Vagina (tissue), 2 donors: ENCODE measurements around the gene ERCC8.

Experiments
- CTCF ChIP-seq, 3 experiments: fragments of 450-650 bp in 2 of 3; fragments of 200-600 bp in 1 of 3; sonication (generic) in 1 of 3; IDR thresholded peaks; one replicate each; pipeline ENCODE4 v1.5.1; 2017 to 2019; ENCODE audit warnings: antibody characterized with exemption in 3 of 3, mild to moderate bottlenecking in 2 of 3, moderate library complexity in 2 of 3
- POLR2A ChIP-seq, 2 donors: fragments of 450-650 bp; IDR thresholded peaks; one replicate each; pipeline ENCODE4 v1.6.1; 2017; ENCODE audit warnings: antibody characterized with exemption in 2 of 2, mild to moderate bottlenecking in 2 of 2, moderate library complexity in 2 of 2
- POLR2AphosphoS5 ChIP-seq, 2 donors: sonication (generic); formaldehyde crosslinking; IDR thresholded peaks; one replicate each; pipeline ENCODE4 v1.9.0; 2017; ENCODE audit warnings: antibody characterized with exemption in 2 of 2, mild to moderate bottlenecking in 2 of 2, low read depth in 1 of 2; ENCODE audit not compliant: insufficient read depth in 1 of 2

- TF ChIP-seq POLR2A (IDR thresholded peaks at IDR 0.05) (no peak), CTCF (IDR thresholded peaks at IDR 0.05) (no peak), POLR2AphosphoS5 (IDR thresholded peaks at IDR 0.05; ENCODE audit: insufficient read depth in 1 of 2, low read depth in 1 of 2) (no peak)
Observed at GRCh38 chr5:60826653-60827052, 118.2 kb downstream of the ERCC8 start.
